H1 (cell line): ENCODE results near the gene SAMD15.

Experiments used
- POLR2AphosphoS5 ChIP-seq: IDR thresholded peaks from 2 replicates; pipeline ENCODE4 v1.6.1; 2011; ENCODE audit warnings: low read depth, low read length
- SIN3A ChIP-seq, 2 experiments: IDR thresholded peaks in 1 of 2; conservative IDR thresholded peaks in 1 of 2; 2 replicates each; pipeline ENCODE4 v1.6.1; 2011 to 2012; ENCODE audit warnings: low read length in 2 of 2, improper control_type of control experiment in 1 of 2, low read depth in 1 of 2, mild to moderate bottlenecking in 1 of 2
- YY1 ChIP-seq: IDR thresholded peaks from 2 replicates; pipeline ENCODE4 v1.6.1; 2011; ENCODE audit warnings: low read depth, mild to moderate bottlenecking, low read length
- TF ChIP-seq, protein P1 (sequence below), 3 experiments: IDR thresholded peaks; 1 replicate in 2 of 3; 2 replicates in 1 of 3; pipeline versions ENCODE4 v1.5.1 to v1.6.1; 2011; ENCODE audit warnings: low read length in 3 of 3, mild to moderate bottlenecking in 3 of 3, inconsistent platforms in 2 of 3, low read depth in 1 of 3, moderate library complexity in 1 of 3; ENCODE audit not compliant: insufficient read depth in 1 of 3; ENCODE audit errors: control extremely low read depth in 1 of 3

DNA sequence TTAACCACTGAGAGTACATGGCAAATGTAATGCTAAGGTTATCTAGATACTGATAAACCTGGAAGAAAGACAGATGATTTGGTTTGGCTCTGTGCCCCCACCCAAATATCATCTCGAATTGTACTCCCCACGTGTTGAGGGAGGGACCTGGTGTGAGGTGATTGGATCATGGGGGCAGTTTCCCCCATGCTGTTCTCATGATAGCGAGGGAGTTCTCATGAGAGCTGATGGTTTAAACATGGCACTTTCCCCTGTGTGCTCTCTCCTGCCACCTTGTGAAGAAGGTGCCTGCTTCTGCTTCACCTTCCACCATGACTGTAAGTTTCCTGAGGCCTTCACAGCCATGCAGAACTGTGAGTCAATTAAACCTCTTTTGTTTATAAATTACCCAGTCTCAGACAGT is 32.0 kb downstream of the SAMD15 start:
- TF ChIP-seq YY1 = peak; percentile 64
- TF ChIP-seq, protein P1, sequence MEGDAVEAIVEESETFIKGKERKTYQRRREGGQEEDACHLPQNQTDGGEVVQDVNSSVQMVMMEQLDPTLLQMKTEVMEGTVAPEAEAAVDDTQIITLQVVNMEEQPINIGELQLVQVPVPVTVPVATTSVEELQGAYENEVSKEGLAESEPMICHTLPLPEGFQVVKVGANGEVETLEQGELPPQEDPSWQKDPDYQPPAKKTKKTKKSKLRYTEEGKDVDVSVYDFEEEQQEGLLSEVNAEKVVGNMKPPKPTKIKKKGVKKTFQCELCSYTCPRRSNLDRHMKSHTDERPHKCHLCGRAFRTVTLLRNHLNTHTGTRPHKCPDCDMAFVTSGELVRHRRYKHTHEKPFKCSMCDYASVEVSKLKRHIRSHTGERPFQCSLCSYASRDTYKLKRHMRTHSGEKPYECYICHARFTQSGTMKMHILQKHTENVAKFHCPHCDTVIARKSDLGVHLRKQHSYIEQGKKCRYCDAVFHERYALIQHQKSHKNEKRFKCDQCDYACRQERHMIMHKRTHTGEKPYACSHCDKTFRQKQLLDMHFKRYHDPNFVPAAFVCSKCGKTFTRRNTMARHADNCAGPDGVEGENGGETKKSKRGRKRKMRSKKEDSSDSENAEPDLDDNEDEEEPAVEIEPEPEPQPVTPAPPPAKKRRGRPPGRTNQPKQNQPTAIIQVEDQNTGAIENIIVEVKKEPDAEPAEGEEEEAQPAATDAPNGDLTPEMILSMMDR (IDR thresholded peaks at IDR 0.05; ENCODE audit: control extremely low read depth in 1 of 3, insufficient read depth in 1 of 3, low read depth in 1 of 3, low read length in 3 of 3) = peak; percentile 41 to 56 (median 52)
- TF ChIP-seq SIN3A (conservative IDR thresholded peaks at IDR 0.05 in 1 of 2, IDR thresholded peaks at IDR 0.05 in 1 of 2; ENCODE audit: low read depth in 1 of 2, low read length in 2 of 2) = no peak
- TF ChIP-seq POLR2AphosphoS5 = no peak
